Measurements from ENCODE around the gene SLC1A1.

Gene SLC1A1

DNA sequence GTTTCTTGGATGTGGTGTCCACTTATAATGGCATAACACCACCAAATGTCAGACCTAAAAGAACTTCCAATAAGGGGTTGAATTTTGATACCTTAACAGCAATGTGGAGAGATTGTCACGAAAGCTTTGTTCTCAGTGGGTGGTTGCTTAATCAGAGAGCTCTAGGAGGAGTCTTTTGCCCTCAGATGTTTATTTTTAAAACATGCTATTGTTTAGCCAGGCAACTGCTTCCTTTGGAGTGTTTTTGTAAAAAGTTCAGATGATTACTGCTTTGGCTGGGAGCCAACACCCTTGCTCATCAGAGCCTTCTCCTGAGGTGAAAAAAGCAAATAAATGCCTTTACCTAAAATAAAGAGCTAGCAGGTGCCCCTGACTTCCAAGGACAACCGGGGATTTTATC, 65.0 kb downstream of the SLC1A1 start:
- ATAC-seq: no peak
- TF ChIP-seq, protein P1, sequence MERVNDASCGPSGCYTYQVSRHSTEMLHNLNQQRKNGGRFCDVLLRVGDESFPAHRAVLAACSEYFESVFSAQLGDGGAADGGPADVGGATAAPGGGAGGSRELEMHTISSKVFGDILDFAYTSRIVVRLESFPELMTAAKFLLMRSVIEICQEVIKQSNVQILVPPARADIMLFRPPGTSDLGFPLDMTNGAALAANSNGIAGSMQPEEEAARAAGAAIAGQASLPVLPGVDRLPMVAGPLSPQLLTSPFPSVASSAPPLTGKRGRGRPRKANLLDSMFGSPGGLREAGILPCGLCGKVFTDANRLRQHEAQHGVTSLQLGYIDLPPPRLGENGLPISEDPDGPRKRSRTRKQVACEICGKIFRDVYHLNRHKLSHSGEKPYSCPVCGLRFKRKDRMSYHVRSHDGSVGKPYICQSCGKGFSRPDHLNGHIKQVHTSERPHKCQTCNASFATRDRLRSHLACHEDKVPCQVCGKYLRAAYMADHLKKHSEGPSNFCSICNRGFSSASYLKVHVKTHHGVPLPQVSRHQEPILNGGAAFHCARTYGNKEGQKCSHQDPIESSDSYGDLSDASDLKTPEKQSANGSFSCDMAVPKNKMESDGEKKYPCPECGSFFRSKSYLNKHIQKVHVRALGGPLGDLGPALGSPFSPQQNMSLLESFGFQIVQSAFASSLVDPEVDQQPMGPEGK (CRISPR knock-in tag; IDR thresholded peaks at IDR 0.05; ENCODE audit: borderline replicate concordance): no peak
- TF ChIP-seq, protein P2, sequence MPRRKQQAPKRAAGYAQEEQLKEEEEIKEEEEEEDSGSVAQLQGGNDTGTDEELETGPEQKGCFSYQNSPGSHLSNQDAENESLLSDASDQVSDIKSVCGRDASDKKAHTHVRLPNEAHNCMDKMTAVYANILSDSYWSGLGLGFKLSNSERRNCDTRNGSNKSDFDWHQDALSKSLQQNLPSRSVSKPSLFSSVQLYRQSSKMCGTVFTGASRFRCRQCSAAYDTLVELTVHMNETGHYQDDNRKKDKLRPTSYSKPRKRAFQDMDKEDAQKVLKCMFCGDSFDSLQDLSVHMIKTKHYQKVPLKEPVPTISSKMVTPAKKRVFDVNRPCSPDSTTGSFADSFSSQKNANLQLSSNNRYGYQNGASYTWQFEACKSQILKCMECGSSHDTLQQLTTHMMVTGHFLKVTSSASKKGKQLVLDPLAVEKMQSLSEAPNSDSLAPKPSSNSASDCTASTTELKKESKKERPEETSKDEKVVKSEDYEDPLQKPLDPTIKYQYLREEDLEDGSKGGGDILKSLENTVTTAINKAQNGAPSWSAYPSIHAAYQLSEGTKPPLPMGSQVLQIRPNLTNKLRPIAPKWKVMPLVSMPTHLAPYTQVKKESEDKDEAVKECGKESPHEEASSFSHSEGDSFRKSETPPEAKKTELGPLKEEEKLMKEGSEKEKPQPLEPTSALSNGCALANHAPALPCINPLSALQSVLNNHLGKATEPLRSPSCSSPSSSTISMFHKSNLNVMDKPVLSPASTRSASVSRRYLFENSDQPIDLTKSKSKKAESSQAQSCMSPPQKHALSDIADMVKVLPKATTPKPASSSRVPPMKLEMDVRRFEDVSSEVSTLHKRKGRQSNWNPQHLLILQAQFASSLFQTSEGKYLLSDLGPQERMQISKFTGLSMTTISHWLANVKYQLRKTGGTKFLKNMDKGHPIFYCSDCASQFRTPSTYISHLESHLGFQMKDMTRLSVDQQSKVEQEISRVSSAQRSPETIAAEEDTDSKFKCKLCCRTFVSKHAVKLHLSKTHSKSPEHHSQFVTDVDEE (CRISPR knock-in tag; IDR thresholded peaks at IDR 0.05): no peak
- TF ChIP-seq OSR1 (CRISPR knock-in tag; IDR thresholded peaks at IDR 0.05): no peak
- TF ChIP-seq PPARA (CRISPR knock-in tag; IDR thresholded peaks at IDR 0.05; ENCODE audit: borderline replicate concordance): no peak
- no peak for TF ChIP-seq BACH2 (CRISPR knock-in tag; IDR thresholded peaks at IDR 0.05; ENCODE audit: borderline replicate concordance)
- TF ChIP-seq ZNF565 (CRISPR knock-in tag; conservative IDR thresholded peaks at IDR 0.05; ENCODE audit: low read depth): no peak
- TF ChIP-seq ZFP3 (CRISPR knock-in tag; IDR thresholded peaks at IDR 0.05): no peak
- TF ChIP-seq, protein P3, sequence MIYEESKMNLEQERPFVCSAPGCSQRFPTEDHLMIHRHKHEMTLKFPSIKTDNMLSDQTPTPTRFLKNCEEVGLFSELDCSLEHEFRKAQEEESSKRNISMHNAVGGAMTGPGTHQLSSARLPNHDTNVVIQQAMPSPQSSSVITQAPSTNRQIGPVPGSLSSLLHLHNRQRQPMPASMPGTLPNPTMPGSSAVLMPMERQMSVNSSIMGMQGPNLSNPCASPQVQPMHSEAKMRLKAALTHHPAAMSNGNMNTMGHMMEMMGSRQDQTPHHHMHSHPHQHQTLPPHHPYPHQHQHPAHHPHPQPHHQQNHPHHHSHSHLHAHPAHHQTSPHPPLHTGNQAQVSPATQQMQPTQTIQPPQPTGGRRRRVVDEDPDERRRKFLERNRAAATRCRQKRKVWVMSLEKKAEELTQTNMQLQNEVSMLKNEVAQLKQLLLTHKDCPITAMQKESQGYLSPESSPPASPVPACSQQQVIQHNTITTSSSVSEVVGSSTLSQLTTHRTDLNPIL (CRISPR knock-in tag; IDR thresholded peaks at IDR 0.05; ENCODE audit: low read depth): no peak
- no peak for TF ChIP-seq ZNF70 (CRISPR knock-in tag; IDR thresholded peaks at IDR 0.05)
- TF ChIP-seq, protein P4, sequence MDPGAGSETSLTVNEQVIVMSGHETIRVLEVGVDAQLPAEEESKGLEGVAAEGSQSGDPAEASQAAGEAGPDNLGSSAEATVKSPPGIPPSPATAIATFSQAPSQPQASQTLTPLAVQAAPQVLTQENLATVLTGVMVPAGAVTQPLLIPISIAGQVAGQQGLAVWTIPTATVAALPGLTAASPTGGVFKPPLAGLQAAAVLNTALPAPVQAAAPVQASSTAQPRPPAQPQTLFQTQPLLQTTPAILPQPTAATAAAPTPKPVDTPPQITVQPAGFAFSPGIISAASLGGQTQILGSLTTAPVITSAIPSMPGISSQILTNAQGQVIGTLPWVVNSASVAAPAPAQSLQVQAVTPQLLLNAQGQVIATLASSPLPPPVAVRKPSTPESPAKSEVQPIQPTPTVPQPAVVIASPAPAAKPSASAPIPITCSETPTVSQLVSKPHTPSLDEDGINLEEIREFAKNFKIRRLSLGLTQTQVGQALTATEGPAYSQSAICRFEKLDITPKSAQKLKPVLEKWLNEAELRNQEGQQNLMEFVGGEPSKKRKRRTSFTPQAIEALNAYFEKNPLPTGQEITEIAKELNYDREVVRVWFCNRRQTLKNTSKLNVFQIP (CRISPR knock-in tag; IDR thresholded peaks at IDR 0.05; ENCODE audit: borderline replicate concordance, low read depth): no peak

DNA sequence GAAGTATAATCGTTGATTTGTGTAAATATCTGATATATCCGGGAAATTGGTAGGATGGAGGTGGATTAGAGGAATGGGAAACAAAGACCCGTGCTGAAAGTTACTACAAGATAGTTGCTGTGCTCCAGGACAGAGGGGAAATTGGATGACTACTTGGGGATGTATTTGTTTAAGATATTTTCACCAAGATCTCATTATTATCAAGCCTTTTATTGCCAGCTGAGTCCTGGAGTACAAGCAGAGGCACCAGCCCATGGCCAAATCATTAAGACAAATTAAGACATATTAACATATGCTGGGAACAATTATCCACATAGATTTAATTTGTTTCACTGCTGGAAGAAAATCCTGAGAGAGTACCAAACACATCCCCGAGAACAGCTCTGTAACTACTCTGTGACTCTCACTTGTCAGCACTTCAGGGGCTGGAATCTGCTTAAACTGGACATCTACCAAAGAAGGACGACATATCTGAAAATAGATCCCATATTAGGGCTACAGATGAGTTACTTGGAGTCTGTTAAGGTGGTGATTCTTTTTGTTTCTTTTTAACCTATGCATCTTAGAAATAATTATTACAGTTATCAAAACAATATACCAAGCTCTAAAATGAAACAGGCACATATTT, 68.2 kb downstream of the SLC1A1 start:
- ATAC-seq: no peak
- TF ChIP-seq, protein P2 (CRISPR knock-in tag; IDR thresholded peaks at IDR 0.05): no peak
- TF ChIP-seq ZC3H10 (CRISPR knock-in tag; IDR thresholded peaks at IDR 0.05) (no peak), PPARA (CRISPR knock-in tag; IDR thresholded peaks at IDR 0.05; ENCODE audit: borderline replicate concordance) (no peak), TOX (CRISPR knock-in tag; IDR thresholded peaks at IDR 0.05; ENCODE audit: borderline replicate concordance) (no peak), ESRRG (CRISPR knock-in tag; IDR thresholded peaks at IDR 0.05) (no peak), ZFP30 (CRISPR knock-in tag; IDR thresholded peaks at IDR 0.05) (no peak), OSR1 (CRISPR knock-in tag; IDR thresholded peaks at IDR 0.05) (no peak), CSDC2 (CRISPR knock-in tag; IDR thresholded peaks at IDR 0.05) (no peak), SNAI2 (CRISPR knock-in tag; IDR thresholded peaks at IDR 0.05) (no peak), ISL1 (CRISPR knock-in tag; IDR thresholded peaks at IDR 0.05) (no peak), RARB (CRISPR knock-in tag; IDR thresholded peaks at IDR 0.05) (no peak), ARNTL (CRISPR knock-in tag; IDR thresholded peaks at IDR 0.05; ENCODE audit: borderline replicate concordance, low read depth) (no peak), TCF4 (CRISPR knock-in tag; IDR thresholded peaks at IDR 0.05; ENCODE audit: borderline replicate concordance) (no peak)
- TF ChIP-seq, protein P5, sequence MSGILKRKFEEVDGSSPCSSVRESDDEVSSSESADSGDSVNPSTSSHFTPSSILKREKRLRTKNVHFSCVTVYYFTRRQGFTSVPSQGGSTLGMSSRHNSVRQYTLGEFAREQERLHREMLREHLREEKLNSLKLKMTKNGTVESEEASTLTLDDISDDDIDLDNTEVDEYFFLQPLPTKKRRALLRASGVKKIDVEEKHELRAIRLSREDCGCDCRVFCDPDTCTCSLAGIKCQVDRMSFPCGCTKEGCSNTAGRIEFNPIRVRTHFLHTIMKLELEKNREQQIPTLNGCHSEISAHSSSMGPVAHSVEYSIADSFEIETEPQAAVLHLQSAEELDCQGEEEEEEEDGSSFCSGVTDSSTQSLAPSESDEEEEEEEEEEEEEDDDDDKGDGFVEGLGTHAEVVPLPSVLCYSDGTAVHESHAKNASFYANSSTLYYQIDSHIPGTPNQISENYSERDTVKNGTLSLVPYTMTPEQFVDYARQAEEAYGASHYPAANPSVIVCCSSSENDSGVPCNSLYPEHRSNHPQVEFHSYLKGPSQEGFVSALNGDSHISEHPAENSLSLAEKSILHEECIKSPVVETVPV (CRISPR knock-in tag; IDR thresholded peaks at IDR 0.05): no peak
- TF ChIP-seq, protein P4 (CRISPR knock-in tag; IDR thresholded peaks at IDR 0.05; ENCODE audit: borderline replicate concordance, low read depth): no peak
- TF ChIP-seq, protein P1 (CRISPR knock-in tag; IDR thresholded peaks at IDR 0.05; ENCODE audit: borderline replicate concordance): no peak

All from SK-N-SH treated with all-trans-retinoic acid at 6 μM for 48 hours (cell line).